H9 (cell line): ENCODE data around the gene PREX1. TPM values are rescaled to one million over a fixed set of nuclear protein-coding genes. Genes with fewer than 3 reads are reported as not detected.

Source experiments
- DNase-seq: peaks from one replicate; pipeline ENCODE4 v3.0.0-alpha.2; 2017
- H2AFZ ChIP-seq: one replicate; pipeline ENCODE4 v1.6.1; 2013; ENCODE audit warnings: mild to moderate bottlenecking, low read length, control low read depth, moderate library complexity
- H2AK5ac ChIP-seq: 2 replicates; pipeline ENCODE4 v1.6.1; 2013; ENCODE audit warnings: low read length, control low read depth, mixed read lengths; ENCODE audit not compliant: insufficient read length
- H2BK120ac ChIP-seq: one replicate; pipeline ENCODE4 v1.6.1; 2013; ENCODE audit warnings: low read depth, mild to moderate bottlenecking, low read length, control low read depth, inconsistent platforms; ENCODE audit not compliant: poor library complexity, severe bottlenecking
- H2BK12ac ChIP-seq: 2 replicates; pipeline ENCODE4 v1.6.1; 2013; ENCODE audit warnings: low read length, control low read depth, mixed read lengths, low read depth; ENCODE audit not compliant: insufficient read length
- H2BK15ac ChIP-seq: 2 replicates; pipeline ENCODE4 v1.6.1; 2013; ENCODE audit warnings: low read depth, low read length, control low read depth
- H2BK20ac ChIP-seq: one replicate; pipeline ENCODE4 v1.6.1; 2013; ENCODE audit warnings: low read depth, mild to moderate bottlenecking, low read length, control low read depth, inconsistent platforms; ENCODE audit not compliant: poor library complexity, severe bottlenecking
- H2BK5ac ChIP-seq: 2 replicates; pipeline ENCODE4 v1.6.1; 2013; ENCODE audit warnings: low read length, control low read depth, mixed read lengths; ENCODE audit not compliant: insufficient read length
- H3K14ac ChIP-seq: 2 replicates; pipeline ENCODE4 v1.6.1; 2013; ENCODE audit warnings: low read length, control low read depth; ENCODE audit not compliant: insufficient read depth
- H3K18ac ChIP-seq: 2 replicates; pipeline ENCODE4 v1.6.1; 2013; ENCODE audit warnings: low read depth, mild to moderate bottlenecking, mixed read lengths, low read length, control low read depth; ENCODE audit not compliant: insufficient read length
- H3K23ac ChIP-seq: 2 replicates; pipeline ENCODE4 v1.6.1; 2013; ENCODE audit warnings: low read length, control low read depth, mixed read lengths, low read depth; ENCODE audit not compliant: insufficient read length
- H3K23me2 ChIP-seq: 2 replicates; pipeline ENCODE4 v1.6.1; 2013; ENCODE audit warnings: low read depth, mild to moderate bottlenecking, mixed read lengths, low read length, control low read depth; ENCODE audit not compliant: insufficient read length, poor library complexity, severe bottlenecking
- H3K27ac ChIP-seq: 2 replicates; pipeline ENCODE4 v1.5.1; 2013; ENCODE audit warnings: low read length, control low read depth, mixed read lengths, low read depth; ENCODE audit not compliant: insufficient read length
- H3K27me3 ChIP-seq: 2 replicates; pipeline ENCODE4 v1.6.1; 2013; ENCODE audit warnings: low read length, control low read depth, inconsistent platforms; ENCODE audit not compliant: insufficient read depth
- H3K4ac ChIP-seq: 2 replicates; pipeline ENCODE4 v1.6.1; 2013; ENCODE audit warnings: low read depth, mild to moderate bottlenecking, control low read depth, inconsistent platforms, low read length, moderate library complexity
- H3K4me1 ChIP-seq: 2 replicates; pipeline ENCODE4 v1.6.1; 2013; ENCODE audit warnings: low read length, control low read depth, inconsistent platforms; ENCODE audit not compliant: insufficient read depth
- H3K4me2 ChIP-seq: 2 replicates; pipeline ENCODE4 v1.6.1; 2013; ENCODE audit warnings: low read length, control low read depth, mixed read lengths; ENCODE audit not compliant: insufficient read length, insufficient read depth
- H3K56ac ChIP-seq: 2 replicates; pipeline ENCODE4 v1.6.1; 2013; ENCODE audit warnings: low read depth, mild to moderate bottlenecking, mixed read lengths, low read length, control low read depth; ENCODE audit not compliant: insufficient read length
- H3K79me1 ChIP-seq: 2 replicates; pipeline ENCODE4 v1.6.1; 2013; ENCODE audit warnings: low read depth, mild to moderate bottlenecking, moderate library complexity, low read length, control low read depth, inconsistent platforms; ENCODE audit not compliant: insufficient read depth, poor library complexity, severe bottlenecking
- H3K79me2 ChIP-seq: 2 replicates; pipeline ENCODE4 v1.6.1; 2013; ENCODE audit warnings: low read length, control low read depth, inconsistent platforms; ENCODE audit not compliant: insufficient read depth
- H3K9ac ChIP-seq: 2 replicates; pipeline ENCODE4 v1.6.1; 2013; ENCODE audit warnings: low read length, control low read depth, mixed read lengths; ENCODE audit not compliant: insufficient read length; ENCODE audit errors: extremely low read depth
- H3K9me3 ChIP-seq: one replicate; pipeline ENCODE4 v1.6.1; 2013; ENCODE audit warnings: low read depth, low read length, inconsistent platforms; ENCODE audit not compliant: control insufficient read depth
- H3T11ph ChIP-seq: one replicate; pipeline ENCODE4 v1.6.1; 2013; ENCODE audit warnings: mild to moderate bottlenecking, low read length, control low read depth, inconsistent platforms
- H4K20me1 ChIP-seq: one replicate; pipeline ENCODE4 v1.6.1; 2013; ENCODE audit not compliant: control insufficient read depth, insufficient read length, insufficient read depth
- H4K5ac ChIP-seq: 2 replicates; pipeline ENCODE4 v1.6.1; 2013; ENCODE audit warnings: low read depth, mild to moderate bottlenecking, mixed read lengths, low read length, control low read depth; ENCODE audit not compliant: insufficient read length
- H4K8ac ChIP-seq: replicated peaks from 2 replicates; pipeline ENCODE4 v1.6.1; 2013; ENCODE audit warnings: low read length, control low read depth, mixed read lengths, low read depth; ENCODE audit not compliant: insufficient read length
- H4K91ac ChIP-seq: 2 replicates; pipeline ENCODE4 v1.6.1; 2013; ENCODE audit warnings: low read depth, mild to moderate bottlenecking, moderate library complexity, mixed read lengths, low read length, control low read depth; ENCODE audit not compliant: insufficient read length
- H3K27ac Mint-ChIP-seq, 3 experiments: 2 replicates in 2 of 3; 3 replicates in 1 of 3; pipeline ENCODE4 v1.8.0; 2020 to 2021; ENCODE audit warnings: mixed read lengths in 3 of 3, mild to moderate bottlenecking in 1 of 3, moderate library complexity in 1 of 3
- H3K27me3 Mint-ChIP-seq: 2 replicates; pipeline ENCODE4 v1.8.0; 2021; ENCODE audit warnings: low read depth, mild to moderate bottlenecking, moderate library complexity, mixed read lengths
- H3K36me3 Mint-ChIP-seq, 3 experiments: 2 replicates in 2 of 3; 3 replicates in 1 of 3; pipeline ENCODE4 v1.8.0; 2020 to 2021; ENCODE audit warnings: low read depth in 3 of 3, mixed read lengths in 3 of 3; ENCODE audit not compliant: insufficient read depth in 1 of 3
- H3K4me1 Mint-ChIP-seq, 2 experiments: 2 replicates each; pipeline ENCODE4 v1.8.0; 2020; ENCODE audit warnings: mixed read lengths in 2 of 2
- H3K4me3 Mint-ChIP-seq, 2 experiments: 2 replicates in 1 of 2; 3 replicates in 1 of 2; pipeline ENCODE4 v1.8.0; 2020 to 2021; ENCODE audit warnings: mild to moderate bottlenecking in 2 of 2, mixed read lengths in 2 of 2, moderate library complexity in 1 of 2
- H3K9me3 Mint-ChIP-seq, 2 experiments: 2 replicates in 1 of 2; 3 replicates in 1 of 2; pipeline ENCODE4 v1.8.0; 2020; ENCODE audit warnings: mild to moderate bottlenecking in 2 of 2, mixed read lengths in 2 of 2, moderate library complexity in 1 of 2
- WGBS: extraction: QIAGEN DNeasy Blood & Tissue Kit; methylation state at CpG from one replicate; pipeline ENCODE4 v1.1.7; 2013; ENCODE audit warnings: missing lambda C conversion rate, low lambda C conversion rate, mixed read lengths; ENCODE audit not compliant: insufficient read length; ENCODE audit errors: extremely low coverage; 5-methylcytosine and 5-hydroxymethylcytosine counted together
- total RNA-seq: library from RNA; stranded (reverse); gene quantifications from 2 replicates; pipeline ENCODE4 v1.2.1, GENCODE V29; 2021
- TF ChIP-seq, protein P1 (sequence below): fragments of 200-600 bp; sonication (generic); conservative IDR thresholded peaks from 3 replicates; pipeline ENCODE4 v1.8.0; 2021; ENCODE audit warnings: antibody characterized with exemption, mild to moderate bottlenecking

PREX1 gene
- total RNA-seq, 1 experiment from 2014 or later = 6.6 TPM

DNA sequence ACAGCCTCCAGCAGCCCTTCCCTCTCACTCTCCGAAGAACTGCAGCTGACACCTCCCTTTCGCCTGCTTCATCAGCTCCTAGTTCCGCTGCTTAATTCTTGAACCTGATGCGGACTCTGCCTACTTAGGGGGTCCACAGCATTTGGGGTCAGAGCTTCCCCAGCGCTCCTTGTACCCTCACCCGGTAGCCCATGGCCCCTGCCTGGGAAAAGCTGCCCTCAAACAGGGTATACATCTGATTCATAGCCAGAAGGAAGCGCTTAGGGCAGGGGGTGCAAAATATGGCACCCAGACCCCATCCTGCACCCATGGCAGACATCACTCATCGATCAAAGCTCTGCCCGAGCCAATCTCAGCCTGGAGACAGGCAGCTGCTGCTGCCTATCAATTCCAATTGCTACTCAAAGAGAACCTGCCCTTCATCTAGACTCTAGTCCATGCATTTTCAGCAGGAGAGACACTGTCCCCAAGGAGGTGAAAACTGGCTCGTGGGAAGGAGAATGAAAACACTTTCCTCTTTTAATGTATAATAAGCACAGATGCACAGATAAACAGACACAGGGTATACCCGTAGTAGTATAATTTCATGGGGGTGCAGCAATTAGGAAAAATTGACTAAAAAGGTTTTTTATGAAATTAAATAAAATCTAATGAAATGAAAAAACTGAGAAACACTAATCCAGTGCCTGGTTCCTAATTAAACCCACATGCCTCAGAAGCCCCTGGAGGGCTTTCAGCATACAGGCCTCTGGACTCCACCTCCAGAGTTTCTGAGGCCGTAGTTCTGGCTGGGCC is 194.8 kb downstream of the PREX1 start:
- Histone ChIP-seq H3K4me2 (no peak overlapping the region), H3K56ac (no peak overlapping the region), H2BK120ac (no peak overlapping the region), H3K23ac (no peak overlapping the region), H4K8ac (no peak overlapping the region), H4K91ac (no peak overlapping the region), H3T11ph (no peak overlapping the region), H3K23me2 (no peaks in the 10 kb centered on the region), H3K27me3 (no peaks in the 10 kb centered on the region; the same call in 1 of the 2 replicates), H2BK12ac (no peak overlapping the region), H3K4ac (no peak overlapping the region), H3K18ac (no peak overlapping the region), H3K27ac (no peak overlapping the region), H2BK20ac (no peak overlapping the region), H2BK5ac (no peak overlapping the region), H2AK5ac (no peak overlapping the region), H3K79me1 (no peaks in the 10 kb centered on the region), H4K5ac (no peak overlapping the region), H3K9me3 (no peaks in the 10 kb centered on the region), H3K79me2 (no peaks in the 10 kb centered on the region), H3K14ac (no peak overlapping the region), H3K4me1 (no peaks in the 10 kb centered on the region), H2AFZ (no peak overlapping the region), H2BK15ac (no peak overlapping the region), H4K20me1 (no peaks in the 10 kb centered on the region), H3K9ac (no peak overlapping the region)
- H3K4me1 Mint-ChIP-seq = peaks cover 5 to 10% of the 10 kb centered on the region in 2 experiments
- H3K36me3 Mint-ChIP-seq = no peaks in the 10 kb centered on the region; a peak in 1 of 7 replicates
- H3K4me3 Mint-ChIP-seq = no peak overlapping the region
- no peaks in the 10 kb centered on the region for H3K27me3 Mint-ChIP-seq
- H3K27ac Mint-ChIP-seq = peak overlapping the region in 1 of 3 experiments; percentile 59; a peak in 3 of 7 replicates
- no peak for DNase-seq
- H3K9me3 Mint-ChIP-seq = no peaks in the 10 kb centered on the region; a peak in 1 of 5 replicates
- TF ChIP-seq, protein P1, sequence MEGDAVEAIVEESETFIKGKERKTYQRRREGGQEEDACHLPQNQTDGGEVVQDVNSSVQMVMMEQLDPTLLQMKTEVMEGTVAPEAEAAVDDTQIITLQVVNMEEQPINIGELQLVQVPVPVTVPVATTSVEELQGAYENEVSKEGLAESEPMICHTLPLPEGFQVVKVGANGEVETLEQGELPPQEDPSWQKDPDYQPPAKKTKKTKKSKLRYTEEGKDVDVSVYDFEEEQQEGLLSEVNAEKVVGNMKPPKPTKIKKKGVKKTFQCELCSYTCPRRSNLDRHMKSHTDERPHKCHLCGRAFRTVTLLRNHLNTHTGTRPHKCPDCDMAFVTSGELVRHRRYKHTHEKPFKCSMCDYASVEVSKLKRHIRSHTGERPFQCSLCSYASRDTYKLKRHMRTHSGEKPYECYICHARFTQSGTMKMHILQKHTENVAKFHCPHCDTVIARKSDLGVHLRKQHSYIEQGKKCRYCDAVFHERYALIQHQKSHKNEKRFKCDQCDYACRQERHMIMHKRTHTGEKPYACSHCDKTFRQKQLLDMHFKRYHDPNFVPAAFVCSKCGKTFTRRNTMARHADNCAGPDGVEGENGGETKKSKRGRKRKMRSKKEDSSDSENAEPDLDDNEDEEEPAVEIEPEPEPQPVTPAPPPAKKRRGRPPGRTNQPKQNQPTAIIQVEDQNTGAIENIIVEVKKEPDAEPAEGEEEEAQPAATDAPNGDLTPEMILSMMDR = no peak
- WGBS = no CpG with 5 or more reads among the region's 12 CpGs
